Measurements from ENCODE around the gene CLASP2. TPM values are rescaled to one million over a fixed set of nuclear protein-coding genes. Genes with fewer than 3 reads are reported as not detected.

Gene CLASP2
- polyA plus RNA-seq, 4 donors, result 45.0 to 58.5 (median 54.7) TPM

GRCh38 chr3:33639889-33640288 lies 78.2 kb downstream of the CLASP2 start:
- no peak for DNase-seq (ENCODE audit: low read depth in 4 of 4, low spot score in 3 of 4)

DNA sequence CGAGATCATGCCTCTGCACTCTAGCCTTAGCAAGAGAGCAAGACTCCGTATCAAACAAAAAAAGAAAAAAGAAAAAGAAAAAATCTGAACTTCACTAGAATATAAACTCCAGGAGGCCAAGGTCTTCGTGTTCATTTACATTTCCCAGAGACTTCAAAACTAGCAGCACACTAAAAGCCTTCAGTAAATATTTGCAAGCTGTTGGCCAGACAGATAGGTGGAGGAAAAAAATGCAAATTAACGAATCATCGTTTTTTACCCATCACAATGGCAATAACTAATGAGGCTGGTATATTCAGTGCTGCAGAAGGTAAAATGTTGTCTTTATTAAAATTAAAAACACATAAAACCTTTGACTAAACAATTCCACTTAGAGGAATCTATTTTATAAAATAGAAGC lies 80.6 kb downstream of the CLASP2 start:
- DNase-seq (ENCODE audit: low read depth in 4 of 4, low spot score in 3 of 4), result no peak

GRCh38 chr3:33636125-33636850 lies 81.8 kb downstream of the CLASP2 start:
- DNase-seq (ENCODE audit: low read depth in 4 of 4, low spot score in 3 of 4), result peak in 1 of 4 donors; percentile 31

- DNase-seq (ENCODE audit: low read depth in 4 of 4, low spot score in 3 of 4), result no peak
Observed at GRCh38 chr3:33634262-33634661, 83.8 kb downstream of the CLASP2 start.

GRCh38 chr3:33629219-33629618 lies 88.8 kb downstream of the CLASP2 start:
- no peak for DNase-seq (ENCODE audit: low read depth in 4 of 4, low spot score in 3 of 4)

GRCh38 chr3:33624756-33625155 lies 93.3 kb downstream of the CLASP2 start:
- DNase-seq (ENCODE audit: low read depth in 4 of 4, low spot score in 3 of 4), result no peak

- DNase-seq (ENCODE audit: low read depth in 4 of 4, low spot score in 3 of 4), result no peak
Observed at GRCh38 chr3:33613041-33613440, 105.0 kb downstream of the CLASP2 start.

DNA sequence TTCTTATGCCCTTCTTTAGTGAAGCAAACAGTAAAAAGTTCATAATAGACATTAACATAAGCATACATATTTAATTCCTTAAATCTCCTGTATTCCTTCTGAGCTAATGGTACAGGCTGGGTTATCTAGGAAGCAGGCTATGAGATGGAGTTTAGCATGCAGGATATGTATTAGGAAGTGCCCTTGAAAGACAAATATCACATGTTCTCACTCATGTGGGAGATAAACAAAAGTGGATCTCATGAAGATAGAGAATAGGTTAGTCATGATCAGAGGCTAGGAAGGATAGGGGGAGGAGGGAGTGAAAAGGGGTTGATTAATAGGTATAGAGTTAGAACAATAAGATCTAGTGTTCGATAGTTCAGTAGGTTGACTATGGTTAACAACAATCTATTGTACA lies 105.4 kb downstream of the CLASP2 start:
- no peak for DNase-seq (ENCODE audit: low read depth in 4 of 4, low spot score in 3 of 4)

GRCh38 chr3:33602829-33603228 lies 115.2 kb downstream of the CLASP2 start:
- DNase-seq (ENCODE audit: low read depth in 4 of 4, low spot score in 3 of 4), result no peak

GRCh38 chr3:33597257-33597689 lies 120.8 kb downstream of the CLASP2 start:
- DNase-seq (ENCODE audit: low read depth in 4 of 4, low spot score in 3 of 4), result no peak

GRCh38 chr3:33592999-33593398 lies 125.1 kb downstream of the CLASP2 start:
- DNase-seq (ENCODE audit: low read depth in 4 of 4, low spot score in 3 of 4), result no peak

DNA sequence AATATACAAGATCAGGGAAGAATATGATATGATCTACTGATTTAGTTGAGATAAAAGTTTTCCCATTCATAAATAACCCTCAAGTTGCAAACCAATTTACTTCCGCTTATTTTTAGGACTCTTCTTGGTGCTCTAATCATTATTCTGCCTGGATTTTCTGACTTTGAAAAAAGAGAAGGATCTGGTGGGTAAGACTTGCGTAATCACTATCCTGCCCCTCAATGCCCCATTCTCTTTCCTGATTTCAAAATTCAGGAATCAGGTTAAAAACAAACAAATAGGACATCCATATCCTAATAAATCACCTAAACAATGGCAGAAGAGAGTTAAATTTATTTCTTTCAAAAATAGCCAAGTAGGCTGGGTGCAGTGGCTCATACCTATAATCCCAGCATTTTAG lies 127.5 kb downstream of the CLASP2 start:
- DNase-seq (ENCODE audit: low read depth in 4 of 4, low spot score in 3 of 4), result no peak

- no peak for DNase-seq (ENCODE audit: low read depth in 4 of 4, low spot score in 3 of 4)
Observed at GRCh38 chr3:33586402-33586801, 131.7 kb downstream of the CLASP2 start.

DNA sequence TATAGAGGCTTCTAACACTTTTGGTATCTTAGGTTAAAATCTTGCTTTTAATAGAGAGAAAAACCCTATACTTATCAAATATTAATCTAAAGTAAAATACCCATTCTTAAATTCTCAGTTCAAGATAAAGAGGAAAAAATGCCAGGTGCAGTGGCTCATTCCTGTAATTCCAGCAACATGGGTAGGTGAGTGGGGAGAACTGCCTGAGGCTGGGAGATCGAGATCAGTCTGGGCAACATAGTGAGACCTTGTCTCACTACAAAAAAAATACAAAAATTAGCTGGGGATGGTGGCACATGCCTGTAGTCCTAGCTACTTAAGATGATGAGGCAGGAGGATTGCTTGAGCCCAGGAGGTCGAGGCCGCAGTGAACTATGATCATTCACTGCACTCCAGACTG lies 135.8 kb downstream of the CLASP2 start:
- DNase-seq (ENCODE audit: low read depth in 4 of 4, low spot score in 3 of 4), result no peak

DNA sequence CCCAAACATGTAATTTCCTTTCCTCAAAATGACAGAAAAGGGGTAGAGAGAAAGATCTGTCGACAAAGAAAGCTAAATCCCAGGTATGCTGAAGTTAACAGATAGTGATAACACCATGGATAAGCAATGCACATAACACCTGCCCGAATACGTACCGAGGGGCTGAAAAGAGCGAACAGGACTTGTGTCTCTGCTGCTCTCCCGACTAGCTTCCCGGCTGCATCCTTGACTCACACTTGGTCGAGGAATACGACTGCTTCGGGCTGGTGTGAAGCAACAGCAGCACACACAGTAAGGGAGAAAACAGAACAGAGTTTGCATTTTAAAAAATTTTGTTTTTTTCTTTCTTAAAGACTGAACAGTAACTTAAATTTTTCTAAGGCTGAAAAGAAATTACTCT lies 136.4 kb downstream of the CLASP2 start:
- DNase-seq (ENCODE audit: low read depth in 4 of 4, low spot score in 3 of 4), result no peak

DNA sequence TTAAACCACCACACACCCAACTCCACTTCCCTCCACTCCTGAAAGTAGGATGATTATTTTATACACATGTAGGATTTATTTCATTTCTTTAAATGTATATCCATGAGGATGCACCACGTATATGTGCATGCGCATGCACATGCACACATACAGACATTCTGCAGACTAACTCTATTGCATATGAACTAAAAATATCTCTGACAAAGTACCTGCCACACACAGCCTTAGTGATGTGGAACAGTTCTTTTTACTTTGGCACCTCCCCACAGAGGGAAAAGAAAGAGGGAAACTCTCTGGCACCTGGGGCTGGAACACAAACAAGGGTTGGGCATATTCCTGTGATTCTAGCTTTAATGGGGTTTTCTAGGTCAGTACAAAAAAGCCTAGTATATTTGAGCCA lies 138.2 kb downstream of the CLASP2 start:
- no peak for DNase-seq (ENCODE audit: low read depth in 4 of 4, low spot score in 3 of 4)

GRCh38 chr3:33579178-33579510 lies 138.9 kb downstream of the CLASP2 start:
- no peak for DNase-seq (ENCODE audit: low read depth in 4 of 4, low spot score in 3 of 4)

DNA sequence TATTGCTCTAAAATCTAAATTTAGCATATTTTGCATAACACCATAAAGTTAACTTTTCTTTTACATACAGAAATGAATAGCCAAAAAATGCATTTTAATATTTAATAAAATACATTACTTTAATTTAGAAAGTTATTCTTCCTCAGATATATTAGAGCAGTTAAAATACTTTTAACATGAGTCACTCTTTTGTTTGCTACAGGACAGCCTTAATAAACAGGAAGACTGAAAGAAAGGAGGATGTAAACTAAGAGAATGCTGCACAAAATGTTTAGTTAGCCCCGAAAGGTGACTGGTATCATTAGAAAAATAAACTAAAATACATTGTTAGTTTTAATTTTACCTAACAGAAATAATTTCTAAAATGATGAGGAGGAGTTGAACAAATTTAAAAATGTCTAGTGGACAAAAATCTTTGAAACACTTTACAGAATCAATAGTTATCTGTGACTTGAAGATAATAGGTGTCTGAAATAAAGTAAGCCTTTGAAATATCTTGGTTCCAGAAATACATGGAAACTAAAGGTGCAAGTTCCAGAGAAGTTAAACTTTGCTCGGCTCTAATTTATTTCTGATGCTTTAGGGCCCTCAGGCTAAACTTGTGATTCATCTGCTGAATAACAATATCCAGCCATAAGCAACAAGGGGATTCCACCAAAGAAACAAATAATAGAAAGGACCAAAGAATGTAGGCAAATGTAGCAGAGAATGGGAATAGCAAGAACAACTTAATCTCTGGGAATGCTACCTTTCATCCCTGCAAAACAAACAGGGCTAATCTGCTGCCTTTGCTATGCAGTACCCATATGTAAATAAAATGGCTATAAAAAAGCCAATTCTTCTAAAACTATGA lies 139.5 kb downstream of the CLASP2 start:
- no peak for DNase-seq (ENCODE audit: low read depth in 4 of 4, low spot score in 3 of 4)

GRCh38 chr3:33577588-33577987 lies 140.5 kb downstream of the CLASP2 start:
- no peak for DNase-seq (ENCODE audit: low read depth in 4 of 4, low spot score in 3 of 4)

DNA sequence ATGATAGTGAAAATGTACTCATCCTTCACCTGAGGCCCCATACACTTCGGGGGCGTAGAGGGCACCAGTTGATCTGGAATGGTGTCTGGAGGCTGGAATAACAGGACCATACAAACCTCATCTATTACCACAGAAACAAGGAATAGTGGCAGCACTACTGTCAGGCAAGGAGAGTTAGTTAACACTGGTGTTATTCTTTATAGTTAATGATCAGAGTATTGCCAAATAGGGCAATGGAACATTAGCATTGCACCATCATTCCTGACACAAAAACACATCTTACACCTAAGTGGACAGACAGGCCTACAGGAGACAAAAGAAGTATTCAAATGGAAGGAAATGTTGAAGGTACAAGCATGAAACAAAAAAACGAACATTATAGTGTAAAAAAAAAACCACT lies 140.9 kb downstream of the CLASP2 start:
- DNase-seq (ENCODE audit: low read depth in 4 of 4, low spot score in 3 of 4), result no peak

DNA sequence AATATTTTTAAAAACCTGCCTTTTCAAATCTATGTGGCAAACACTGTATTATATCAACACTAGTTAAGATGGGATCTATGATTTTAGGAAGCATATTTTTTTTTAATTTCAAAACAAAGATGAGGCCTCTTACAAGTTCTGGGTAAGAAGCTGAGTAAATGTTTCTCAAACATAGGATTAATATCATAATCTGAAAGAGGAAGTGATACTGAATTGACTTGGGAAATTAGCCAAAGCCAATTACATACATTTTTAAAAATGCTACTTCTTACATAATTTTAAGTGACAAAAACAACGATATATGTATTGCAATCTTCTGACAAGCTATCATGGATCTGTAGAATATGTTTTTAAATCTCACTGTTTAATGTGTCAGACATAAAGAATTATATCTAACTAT lies 142.7 kb downstream of the CLASP2 start:
- no peak for DNase-seq (ENCODE audit: low read depth in 4 of 4, low spot score in 3 of 4)

DNA sequence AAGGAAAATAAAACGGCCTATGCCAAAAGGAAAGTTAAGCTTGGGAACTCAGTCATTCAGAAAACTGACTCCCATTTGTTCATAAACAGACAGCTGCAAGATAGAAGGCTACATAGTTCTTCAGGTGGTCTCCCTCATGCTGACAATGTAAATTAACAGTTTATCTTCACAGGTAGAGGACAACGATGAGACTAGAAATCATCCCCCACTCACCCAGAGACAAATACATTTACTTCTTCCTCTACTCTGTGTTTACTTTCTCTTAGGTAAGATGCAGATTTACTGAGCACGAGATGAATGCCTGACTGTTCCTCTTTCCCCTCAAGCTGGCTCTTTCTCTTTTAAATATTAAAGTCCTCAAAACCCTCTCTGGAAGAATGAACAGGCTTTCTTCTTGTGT lies 160.2 kb downstream of the CLASP2 start:
- no peak for DNase-seq (ENCODE audit: low read depth in 4 of 4, low spot score in 3 of 4)

Measured in left renal pelvis (tissue), 4 donors.